Measurements from ENCODE around the gene PTTG1IP. TPM values are rescaled to one million over a fixed set of nuclear protein-coding genes. Genes with fewer than 3 reads are reported as not detected.

The PTTG1IP gene
- total RNA-seq, 1 donor from 2014 or later: 205 TPM

GRCh38 chr21:44838951-44839350 lies 34.5 kb downstream of the PTTG1IP start:
- no peak for TF ChIP-seq CTCF (IDR thresholded peaks at IDR 0.05; ENCODE audit: unreplicated experiment)
- Mint-ChIP-seq H3K27me3 (ENCODE audit: low read depth) (peaks cover 9% of the 10 kb centered on the region), H3K4me3 (no peak overlapping the region), H3K9me3 (no peaks in the 10 kb centered on the region), H3K4me1 (peaks cover 4% of the 10 kb centered on the region), H3K27ac (no peak overlapping the region), H3K36me3 (no peaks in the 10 kb centered on the region)
- DNase-seq (ENCODE audit: low spot score in 2 of 2, unreplicated experiment in 2 of 2): no peak

- Mint-ChIP-seq H3K27ac (no peak overlapping the region), H3K27me3 (ENCODE audit: low read depth) (peaks cover 9% of the 10 kb centered on the region), H3K9me3 (no peaks in the 10 kb centered on the region), H3K4me3 (no peak overlapping the region), H3K4me1 (peaks cover 4% of the 10 kb centered on the region), H3K36me3 (no peaks in the 10 kb centered on the region)
- TF ChIP-seq CTCF (IDR thresholded peaks at IDR 0.05; ENCODE audit: unreplicated experiment): no peak
- DNase-seq (ENCODE audit: low spot score in 2 of 2, unreplicated experiment in 2 of 2): no peak
Observed at GRCh38 chr21:44838039-44838895, 35.2 kb downstream of the PTTG1IP start.

GRCh38 chr21:44837537-44837936 lies 36.0 kb downstream of the PTTG1IP start:
- Mint-ChIP-seq H3K4me3 (no peak overlapping the region), H3K9me3 (no peaks in the 10 kb centered on the region), H3K36me3 (no peaks in the 10 kb centered on the region), H3K4me1 (peaks cover 4% of the 10 kb centered on the region), H3K27ac (no peak overlapping the region), H3K27me3 (ENCODE audit: low read depth) (peaks cover 8% of the 10 kb centered on the region)
- TF ChIP-seq CTCF (IDR thresholded peaks at IDR 0.05; ENCODE audit: unreplicated experiment): no peak
- no peak for DNase-seq (ENCODE audit: low spot score in 2 of 2, unreplicated experiment in 2 of 2)

- Mint-ChIP-seq H3K27me3 (ENCODE audit: low read depth) (peaks cover 6% of the 10 kb centered on the region), H3K27ac (no peak overlapping the region), H3K9me3 (no peaks in the 10 kb centered on the region), H3K36me3 (no peaks in the 10 kb centered on the region), H3K4me1 (peaks cover 4% of the 10 kb centered on the region), H3K4me3 (no peak overlapping the region)
- DNase-seq (ENCODE audit: low spot score in 2 of 2, unreplicated experiment in 2 of 2): peak in 1 of 2 experiments; percentile 55
- TF ChIP-seq CTCF (IDR thresholded peaks at IDR 0.05; ENCODE audit: unreplicated experiment): no peak
Observed at GRCh38 chr21:44836666-44837471, 36.6 kb downstream of the PTTG1IP start.

- no peak overlapping the region for H3K4me3 Mint-ChIP-seq
- H3K27ac Mint-ChIP-seq: no peak overlapping the region
- no peaks in the 10 kb centered on the region for H3K9me3 Mint-ChIP-seq
- DNase-seq (ENCODE audit: low spot score in 2 of 2, unreplicated experiment in 2 of 2): no peak
- peaks cover 2% of the 10 kb centered on the region for H3K27me3 Mint-ChIP-seq (ENCODE audit: low read depth)
- peaks cover 6% of the 10 kb centered on the region for H3K4me1 Mint-ChIP-seq
- no peaks in the 10 kb centered on the region for H3K36me3 Mint-ChIP-seq
- TF ChIP-seq CTCF (IDR thresholded peaks at IDR 0.05; ENCODE audit: unreplicated experiment): no peak
Observed at GRCh38 chr21:44836349-44836665, 37.2 kb downstream of the PTTG1IP start.

All from mesothelial cell of epicardium (in vitro differentiated cells).